D721Med (cell line): ENCODE results near the gene ITGA7.

Source experiments
- DNase-seq: peaks from one replicate; pipeline ENCODE4 v3.0.0; 2011; ENCODE audit warnings: low spot score; ENCODE audit not compliant: insufficient read length
- FAIRE-seq: peaks from 2 replicates; lab custom pipeline; 2011; peaks lifted over from hg19 to GRCh38; lab: Jason Lieb, UNC
- TF ChIP-seq, protein P1 (sequence below): IDR thresholded peaks from 2 replicates; pipeline ENCODE4 v1.5.1; 2012; ENCODE audit warnings: mild to moderate bottlenecking, control low read depth; ENCODE audit not compliant: insufficient read depth; ENCODE audit errors: missing control alignments

The ITGA7 gene

DNA sequence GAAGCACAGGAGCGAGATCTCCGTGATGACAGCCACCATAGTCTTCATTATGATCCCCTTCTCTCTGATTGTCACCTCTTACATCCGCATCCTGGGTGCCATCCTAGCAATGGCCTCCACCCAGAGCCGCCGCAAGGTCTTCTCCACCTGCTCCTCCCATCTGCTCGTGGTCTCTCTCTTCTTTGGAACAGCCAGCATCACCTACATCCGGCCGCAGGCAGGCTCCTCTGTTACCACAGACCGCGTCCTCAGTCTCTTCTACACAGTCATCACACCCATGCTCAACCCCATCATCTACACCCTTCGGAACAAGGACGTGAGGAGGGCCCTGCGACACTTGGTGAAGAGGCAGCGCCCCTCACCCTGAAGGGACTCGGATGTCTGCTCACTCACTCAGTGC is 70.2 kb downstream of the ITGA7 start:
- DNase-seq (no peak), FAIRE-seq (no peak)
- TF ChIP-seq, protein P1, sequence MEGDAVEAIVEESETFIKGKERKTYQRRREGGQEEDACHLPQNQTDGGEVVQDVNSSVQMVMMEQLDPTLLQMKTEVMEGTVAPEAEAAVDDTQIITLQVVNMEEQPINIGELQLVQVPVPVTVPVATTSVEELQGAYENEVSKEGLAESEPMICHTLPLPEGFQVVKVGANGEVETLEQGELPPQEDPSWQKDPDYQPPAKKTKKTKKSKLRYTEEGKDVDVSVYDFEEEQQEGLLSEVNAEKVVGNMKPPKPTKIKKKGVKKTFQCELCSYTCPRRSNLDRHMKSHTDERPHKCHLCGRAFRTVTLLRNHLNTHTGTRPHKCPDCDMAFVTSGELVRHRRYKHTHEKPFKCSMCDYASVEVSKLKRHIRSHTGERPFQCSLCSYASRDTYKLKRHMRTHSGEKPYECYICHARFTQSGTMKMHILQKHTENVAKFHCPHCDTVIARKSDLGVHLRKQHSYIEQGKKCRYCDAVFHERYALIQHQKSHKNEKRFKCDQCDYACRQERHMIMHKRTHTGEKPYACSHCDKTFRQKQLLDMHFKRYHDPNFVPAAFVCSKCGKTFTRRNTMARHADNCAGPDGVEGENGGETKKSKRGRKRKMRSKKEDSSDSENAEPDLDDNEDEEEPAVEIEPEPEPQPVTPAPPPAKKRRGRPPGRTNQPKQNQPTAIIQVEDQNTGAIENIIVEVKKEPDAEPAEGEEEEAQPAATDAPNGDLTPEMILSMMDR, result no peak

DNA sequence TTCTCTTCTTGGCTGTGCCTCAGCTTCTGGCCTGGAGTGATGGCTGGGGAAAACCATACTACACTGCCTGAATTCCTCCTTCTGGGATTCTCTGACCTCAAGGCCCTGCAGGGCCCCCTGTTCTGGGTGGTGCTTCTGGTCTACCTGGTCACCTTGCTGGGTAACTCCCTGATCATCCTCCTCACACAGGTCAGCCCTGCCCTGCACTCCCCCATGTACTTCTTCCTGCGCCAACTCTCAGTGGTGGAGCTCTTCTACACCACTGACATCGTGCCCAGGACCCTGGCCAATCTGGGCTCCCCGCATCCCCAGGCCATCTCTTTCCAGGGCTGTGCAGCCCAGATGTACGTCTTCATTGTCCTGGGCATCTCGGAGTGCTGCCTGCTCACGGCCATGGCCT is 70.9 kb downstream of the ITGA7 start, which contains the start of gene OR10P1:
Gene OR10P1 (plus strand): TSS at position 40 of the 400 bp plus-strand sequence. CDS start 0 bp downstream, at position 40.
- TF ChIP-seq, protein P1, result no peak
- FAIRE-seq (no peak), DNase-seq (no peak)

DNA sequence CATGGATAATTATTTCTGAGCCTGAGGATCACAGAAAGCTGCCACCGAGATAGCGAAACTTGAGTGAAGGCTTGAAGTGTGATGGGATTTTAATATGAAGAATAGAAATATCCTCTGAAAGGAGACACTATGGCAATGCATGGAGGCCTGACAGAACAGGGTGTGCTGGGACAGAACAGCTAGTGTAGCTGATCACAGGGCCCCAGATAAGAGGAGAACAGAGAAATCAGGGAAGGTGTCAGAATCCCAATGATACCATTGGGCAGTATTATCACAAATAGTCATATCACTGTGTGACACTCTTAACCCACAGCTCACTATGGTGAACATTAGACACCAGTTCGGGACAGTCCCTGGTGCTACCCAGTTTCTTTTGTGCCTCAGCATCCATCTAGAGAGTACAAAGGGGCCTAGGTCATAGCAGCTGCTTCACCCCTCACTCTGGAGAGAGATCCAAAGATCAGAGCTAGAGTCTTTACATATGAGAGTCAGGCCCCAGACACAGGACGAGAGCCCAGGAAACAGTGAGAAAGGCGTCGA is 71.5 kb downstream of the ITGA7 start:
- no peak for FAIRE-seq
- no peak for DNase-seq
- TF ChIP-seq, protein P1, result no peak
